HG03378 (cell line): ENCODE measurements around the gene CDH13.

ENCODE experiments used
- ATAC-seq: cut with Tn5 transposase; IDR thresholded peaks from one replicate; pipeline ENCODE4 v1.9.1; 2021; ENCODE audit warnings: mild to moderate bottlenecking, moderate library complexity; ENCODE audit not compliant: unreplicated experiment

Gene CDH13

GRCh38 chr16:83137326-83137781, 510.6 kb downstream of the CDH13 start:
- no peak for ATAC-seq

- no peak for ATAC-seq
These were observed 511.1 kb downstream of the CDH13 start for GRCh38 chr16:83137894-83138293.

GRCh38 chr16:83138512-83138911, 511.7 kb downstream of the CDH13 start:
- ATAC-seq: no peak

GRCh38 chr16:83138976-83139690, 512.4 kb downstream of the CDH13 start:
- no peak for ATAC-seq

GRCh38 chr16:83143788-83144187, 517.0 kb downstream of the CDH13 start:
- ATAC-seq: no peak

GRCh38 chr16:83145297-83145696, 518.5 kb downstream of the CDH13 start:
- no peak for ATAC-seq

GRCh38 chr16:83147244-83147643, 520.5 kb downstream of the CDH13 start:
- no peak for ATAC-seq

- no peak for ATAC-seq
These were observed 531.7 kb downstream of the CDH13 start for GRCh38 chr16:83158320-83158957.

GRCh38 chr16:83159049-83159448, 532.3 kb downstream of the CDH13 start:
- no peak for ATAC-seq

- no peak for ATAC-seq
These were observed 533.7 kb downstream of the CDH13 start for GRCh38 chr16:83160287-83161020.

- ATAC-seq: no peak
These were observed 536.0 kb downstream of the CDH13 start for GRCh38 chr16:83162791-83163190.

- ATAC-seq: no peak
These were observed 538.0 kb downstream of the CDH13 start for GRCh38 chr16:83164816-83165215.

- no peak for ATAC-seq
These were observed 544.6 kb downstream of the CDH13 start for GRCh38 chr16:83171396-83171795.

- no peak for ATAC-seq
These were observed 547.9 kb downstream of the CDH13 start for GRCh38 chr16:83174671-83175070.

GRCh38 chr16:83176802-83177201, 550.0 kb downstream of the CDH13 start:
- ATAC-seq: no peak

GRCh38 chr16:83185902-83186301, 559.1 kb downstream of the CDH13 start:
- ATAC-seq: no peak

- ATAC-seq: no peak
These were observed 560.6 kb downstream of the CDH13 start for GRCh38 chr16:83187405-83187804.

- no peak for ATAC-seq
These were observed 570.0 kb downstream of the CDH13 start for GRCh38 chr16:83196796-83197195.

- no peak for ATAC-seq
These were observed 570.7 kb downstream of the CDH13 start for GRCh38 chr16:83197450-83197849.

GRCh38 chr16:83198977-83199376, 572.2 kb downstream of the CDH13 start:
- ATAC-seq: no peak

- no peak for ATAC-seq
These were observed 573.4 kb downstream of the CDH13 start for GRCh38 chr16:83200005-83200779.
